GM12878 (cell line): ENCODE measurements around the gene HERC2. TPM values are rescaled to one million over a fixed set of nuclear protein-coding genes. Genes with fewer than 3 reads are reported as not detected.

ENCODE experiments used
- ATAC-seq: fragments of 200-7000 bp; cut with Tn5 transposase; 3 replicates; pipeline ENCODE4 v1.9.1; 2020; ENCODE audit warnings: mild to moderate bottlenecking, moderate library complexity
- BruUV-seq: library from RNA; stranded (reverse); fragments of 400-500 nt; replicated peaks from 2 replicates; lab custom pipeline; 2021; lab: Mats Ljungman, UMichigan
- CTCF ChIA-PET: fragments of 300-600 bp; sonication (Branson Sonifier 250); formaldehyde crosslinking; extraction: SDS; loops from one replicate; lab custom pipeline; 2021; ENCODE audit warnings: inconsistent platforms; lab: Yijun Ruan, JAX
- POLR2A ChIA-PET: fragments of 350-600 bp; formaldehyde crosslinking; extraction: SDS; loops from one replicate; lab custom pipeline; 2021; ENCODE audit warnings: inconsistent platforms; lab: Charles Lee
- RAD21 ChIA-PET: fragments of 300-600 bp; sonication (Branson Sonifier 250); formaldehyde crosslinking; loops from one replicate; lab custom pipeline; 2023; ENCODE audit warnings: antibody characterized with exemption; ENCODE audit not compliant: unreplicated experiment; lab: Charles Lee
- SMC1A ChIA-PET: fragments of 300-600 bp; sonication (Branson Sonifier 250); formaldehyde crosslinking; loops from one replicate; lab custom pipeline; 2023; ENCODE audit not compliant: unreplicated experiment, uncharacterized antibody; lab: Charles Lee
- DNase-seq: peaks from one replicate; pipeline ENCODE4 v3.0.0-alpha.2; 2011; ENCODE audit warnings: low read depth, low spot score
- FAIRE-seq: peaks from 3 replicates; lab custom pipeline; 2011; peaks lifted over from hg19 to GRCh38; lab: Jason Lieb, UNC
- H2AFZ ChIP-seq: 2 replicates; pipeline ENCODE4 v1.6.0; 2011; ENCODE audit warnings: low read depth, low read length, control low read depth; ENCODE audit not compliant: control insufficient read depth
- H3K27ac ChIP-seq: 2 replicates; pipeline ENCODE4 v1.5.1; 2011; ENCODE audit warnings: control low read depth; ENCODE audit not compliant: control insufficient read depth, insufficient read depth
- H3K27me3 ChIP-seq, 2 experiments: replicated peaks in 1 of 2; 2 replicates each; pipeline versions ENCODE4 v1.6.0 to v1.6.1; 2011; ENCODE audit warnings: low read length in 1 of 2; ENCODE audit not compliant: control insufficient read depth in 2 of 2, insufficient read depth in 2 of 2
- H3K36me3 ChIP-seq, 2 experiments: 2 replicates each; pipeline ENCODE4 v1.5.1; 2011; ENCODE audit warnings: low read length in 1 of 2; ENCODE audit not compliant: control insufficient read depth in 2 of 2, insufficient read depth in 2 of 2
- H3K4me1 ChIP-seq: 2 replicates; pipeline ENCODE4 v1.6.1; 2011; ENCODE audit warnings: mild to moderate bottlenecking, low read length, moderate library complexity, mixed read lengths; ENCODE audit not compliant: control insufficient read depth, insufficient read depth
- H3K4me2 ChIP-seq: 2 replicates; pipeline ENCODE4 v1.6.0; 2011; ENCODE audit warnings: control low read depth; ENCODE audit not compliant: control insufficient read depth, insufficient read depth
- H3K4me3 ChIP-seq: fragments of 200-600 bp; sonication (generic); 2 replicates; pipeline ENCODE4 v1.5.1; 2016
- H3K79me2 ChIP-seq: 2 replicates; pipeline ENCODE4 v1.6.0; 2011; ENCODE audit warnings: low read length; ENCODE audit not compliant: control insufficient read depth, insufficient read depth
- H3K9ac ChIP-seq: 2 replicates; pipeline ENCODE4 v1.8.0; 2011; ENCODE audit warnings: low read length, control low read depth, mixed read lengths; ENCODE audit not compliant: control insufficient read depth, insufficient read depth
- H3K9me3 ChIP-seq: replicated peaks from 3 replicates; pipeline ENCODE4 v1.5.1; 2011; ENCODE audit warnings: mild to moderate bottlenecking, low read length; ENCODE audit not compliant: control insufficient read depth, insufficient read depth
- H4K20me1 ChIP-seq: 2 replicates; pipeline ENCODE4 v1.6.0; 2011; ENCODE audit not compliant: control insufficient read depth, insufficient read depth
- ASH2L ChIP-seq: fragments of 300-600, 200-600 bp; sonication (generic); IDR thresholded peaks from 2 replicates; pipeline ENCODE4 v1.6.1; 2017; ENCODE audit warnings: low read depth, mild to moderate bottlenecking, borderline replicate concordance
- CHD1 ChIP-seq: IDR thresholded peaks from 2 replicates; pipeline ENCODE4 v1.6.1; 2012; ENCODE audit warnings: low read depth, low read length, improper control_type of control experiment
- CREB1 ChIP-seq: IDR thresholded peaks from 2 replicates; pipeline ENCODE4 v1.6.1; 2012; ENCODE audit warnings: low read depth, mild to moderate bottlenecking, inconsistent platforms
- EED ChIP-seq: sonication (generic); IDR thresholded peaks from 2 replicates; pipeline ENCODE4 v1.6.1; 2016; ENCODE audit warnings: antibody characterized with exemption, low read depth
- EGR1 ChIP-seq, 2 experiments: IDR thresholded peaks; 1 replicate in 1 of 2; 2 replicates in 1 of 2; pipeline ENCODE4 v1.6.1; 2011 to 2012; ENCODE audit warnings: low read depth in 2 of 2, low read length in 2 of 2, borderline replicate concordance in 1 of 2, mild to moderate bottlenecking in 1 of 2, moderate library complexity in 1 of 2
- ETV6 ChIP-seq, 2 experiments: fragments of 450-650 bp in 1 of 2; IDR thresholded peaks in 1 of 2; conservative IDR thresholded peaks in 1 of 2; 2 replicates each; pipeline ENCODE4 v1.6.1; 2014; ENCODE audit warnings: antibody characterized with exemption in 1 of 2, borderline replicate concordance in 1 of 2, low read depth in 1 of 2, mild to moderate bottlenecking in 1 of 2, moderate library complexity in 1 of 2
- EZH2 ChIP-seq: IDR thresholded peaks from 2 replicates; pipeline ENCODE4 v1.6.1; 2012; ENCODE audit warnings: low read depth, mild to moderate bottlenecking, control low read depth, inconsistent platforms, low read length, borderline replicate concordance; ENCODE audit not compliant: control insufficient read depth
- ZSCAN29 ChIP-seq: fragments of 450-650 bp; IDR thresholded peaks from 2 replicates; pipeline ENCODE4 v1.6.1; 2017; ENCODE audit warnings: mild to moderate bottlenecking, moderate library complexity
- WGBS: methylation state at CpG from one replicate; pipeline ENCODE4 v1.1.6; 2016; ENCODE audit warnings: low lambda C conversion rate; ENCODE audit not compliant: insufficient replicate concordance, insufficient coverage; ENCODE audit errors: missing lambda C conversion rate; 5-methylcytosine and 5-hydroxymethylcytosine counted together
- in situ Hi-C: fragments of 300-500 bp; cut with MboI; formaldehyde crosslinking; loops from 9 replicates; pipeline ENCODE4 v1.14.3; 2018; ENCODE audit warnings: mixed read lengths
- intact Hi-C: fragments of 100-400 bp; cut with micrococcal nuclease; formaldehyde crosslinking; loops from one replicate; pipeline ENCODE4 v1.14.2; 2022; ENCODE audit not compliant: unreplicated experiment
- polyA plus RNA-seq, 11 experiments: library from polyadenylated mRNA; depleted of rRNA in 4 of 11; unstranded in 6 of 11; stranded (reverse) in 5 of 11; fragments of >200 nt; fragmentation: Nextera tagmentation in 4 of 11; fragmentation: Illumina TruSeq in 1 of 11; extraction: Ambion mirVana in 4 of 11; extraction: Trizol in 1 of 11; gene quantifications; 1 replicate in 1 of 11; 2 replicates in 10 of 11; pipeline versions ENCODE4 v1.2.1 to v1.2.3, GENCODE V29; 2011 to 2016; ENCODE audit warnings: inconsistent platforms in 2 of 11, missing spikeins in 2 of 11, low read depth in 1 of 11
- total RNA-seq, 4 experiments: library from RNA; depleted of rRNA in 3 of 4; stranded (reverse); fragments of >200 nt in 3 of 4; fragmentation: Illumina TruSeq in 1 of 4; extraction: Trizol in 1 of 4; gene quantifications; 2 replicates each; pipeline versions ENCODE4 v1.2.1 to v1.2.3, GENCODE V29; 2013 to 2021
- TF ChIP-seq, protein P1 (sequence below): fragments of 450-650 bp; formaldehyde crosslinking; IDR thresholded peaks from 2 replicates; pipeline ENCODE4 v1.4.0; 2022; ENCODE audit warnings: mild to moderate bottlenecking, moderate library complexity
- TF ChIP-seq, protein P2 (sequence below): fragments of 150-350 bp; IDR thresholded peaks from 2 replicates; pipeline ENCODE4 v1.6.1; 2016; ENCODE audit warnings: low read depth, low read length

Gene HERC2
- total and polyA plus RNA-seq, 10 of the 15 experiments (the other 5 are each of a cell fraction or from before 2014, with no cell fraction given), result 6.1 to 39.0 (median 24.0) TPM

DNA sequence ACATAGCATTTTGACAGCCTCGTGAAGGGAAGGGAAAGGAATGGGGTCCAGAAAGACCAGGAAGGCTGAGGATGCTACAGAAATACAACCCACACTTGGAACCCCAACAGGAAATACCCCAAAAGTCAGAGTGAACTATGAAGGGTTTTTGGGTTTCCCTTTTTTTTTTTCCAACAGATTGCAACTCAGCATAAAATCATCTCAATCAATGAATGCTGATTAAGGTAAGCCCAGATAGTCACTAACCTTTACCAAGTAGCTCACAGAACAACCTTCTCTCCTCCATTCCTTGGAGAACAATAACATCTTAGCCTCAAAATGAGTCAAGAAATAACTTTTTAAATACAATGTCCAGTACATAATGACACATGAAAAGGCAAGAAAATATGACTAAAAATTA lies 129.2 kb downstream of the HERC2 start (continued):
- TF ChIP-seq, protein P1, sequence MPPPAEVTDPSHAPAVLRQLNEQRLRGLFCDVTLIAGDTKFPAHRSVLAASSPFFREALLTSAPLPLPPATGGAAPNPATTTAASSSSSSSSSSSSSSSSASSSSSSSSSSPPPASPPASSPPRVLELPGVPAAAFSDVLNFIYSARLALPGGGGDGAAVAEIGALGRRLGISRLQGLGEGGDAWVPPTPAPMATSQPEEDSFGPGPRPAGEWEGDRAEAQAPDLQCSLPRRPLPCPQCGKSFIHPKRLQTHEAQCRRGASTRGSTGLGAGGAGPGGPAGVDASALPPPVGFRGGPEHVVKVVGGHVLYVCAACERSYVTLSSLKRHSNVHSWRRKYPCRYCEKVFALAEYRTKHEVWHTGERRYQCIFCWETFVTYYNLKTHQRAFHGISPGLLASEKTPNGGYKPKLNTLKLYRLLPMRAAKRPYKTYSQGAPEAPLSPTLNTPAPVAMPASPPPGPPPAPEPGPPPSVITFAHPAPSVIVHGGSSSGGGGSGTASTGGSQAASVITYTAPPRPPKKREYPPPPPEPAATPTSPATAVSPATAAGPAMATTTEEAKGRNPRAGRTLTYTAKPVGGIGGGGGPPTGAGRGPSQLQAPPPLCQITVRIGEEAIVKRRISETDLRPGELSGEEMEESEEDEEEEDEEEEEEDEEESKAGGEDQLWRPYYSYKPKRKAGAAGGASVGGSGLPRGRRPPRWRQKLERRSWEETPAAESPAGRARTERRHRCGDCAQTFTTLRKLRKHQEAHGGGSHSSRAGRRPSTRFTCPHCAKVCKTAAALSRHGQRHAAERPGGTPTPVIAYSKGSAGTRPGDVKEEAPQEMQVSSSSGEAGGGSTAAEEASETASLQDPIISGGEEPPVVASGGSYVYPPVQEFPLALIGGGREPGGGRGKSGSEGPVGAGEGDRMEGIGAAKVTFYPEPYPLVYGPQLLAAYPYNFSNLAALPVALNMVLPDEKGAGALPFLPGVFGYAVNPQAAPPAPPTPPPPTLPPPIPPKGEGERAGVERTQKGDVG, result no peak
- TF ChIP-seq ETV6 (conservative IDR thresholded peaks at IDR 0.05 in 1 of 2, IDR thresholded peaks at IDR 0.05 in 1 of 2; ENCODE audit: borderline replicate concordance in 1 of 2, low read depth in 1 of 2) (no peak), CREB1 (no peak), EZH2 (no peak), ZSCAN29 (no peak), EGR1 (IDR thresholded peaks at IDR 0.05; ENCODE audit: borderline replicate concordance in 1 of 2, low read depth in 2 of 2, low read length in 2 of 2) (no peak)

DNA sequence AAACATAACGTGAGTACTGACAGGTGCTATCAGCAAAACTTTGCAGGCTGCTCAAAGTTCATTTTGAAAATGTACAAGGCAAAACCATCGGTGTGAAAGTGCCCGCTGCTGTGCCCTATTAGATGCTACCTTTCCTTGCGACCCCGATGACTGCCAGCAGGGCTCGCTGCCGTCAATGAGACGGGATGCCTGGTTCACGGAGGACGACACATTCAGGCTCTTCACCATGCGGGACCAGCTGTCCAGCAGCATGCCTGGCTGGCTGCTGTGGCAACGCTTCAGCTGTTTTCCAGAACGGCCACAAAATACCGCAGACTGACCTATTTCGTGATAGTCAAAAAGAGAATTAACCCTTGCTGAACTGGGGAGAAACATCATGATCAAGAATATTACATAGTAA lies 130.1 kb downstream of the HERC2 start:
- H3K9ac ChIP-seq, result no peak overlapping the region
- H3K27me3 ChIP-seq, result no peaks in the 10 kb centered on the region
- no peak overlapping the region for H3K4me3 ChIP-seq
- intact Hi-C loops (no loop called here), in situ Hi-C loops (no loop called here)
- no peak overlapping the region for H2AFZ ChIP-seq
- no peak overlapping the region for H3K27ac ChIP-seq
- no TSS peak for BruUV-seq
- peaks cover 0 to 22% of the 10 kb centered on the region in 2 experiments; a peak in 2 of 4 replicates for H3K36me3 ChIP-seq
- ChIA-PET CTCF (interaction anchor here (1.1 kb wide), 1 partner anchor 66 kb away, joined by 3 read pairs; no protein-coding TSS in a partner anchor), RAD21 (no interaction called here), SMC1A (no interaction called here), POLR2A (no interaction called here)
- DNase-seq, result no peak
- ATAC-seq, result no peak
- H3K4me1 ChIP-seq, result no peaks in the 10 kb centered on the region
- no peak for TF ChIP-seq EED
- TF ChIP-seq, protein P2, sequence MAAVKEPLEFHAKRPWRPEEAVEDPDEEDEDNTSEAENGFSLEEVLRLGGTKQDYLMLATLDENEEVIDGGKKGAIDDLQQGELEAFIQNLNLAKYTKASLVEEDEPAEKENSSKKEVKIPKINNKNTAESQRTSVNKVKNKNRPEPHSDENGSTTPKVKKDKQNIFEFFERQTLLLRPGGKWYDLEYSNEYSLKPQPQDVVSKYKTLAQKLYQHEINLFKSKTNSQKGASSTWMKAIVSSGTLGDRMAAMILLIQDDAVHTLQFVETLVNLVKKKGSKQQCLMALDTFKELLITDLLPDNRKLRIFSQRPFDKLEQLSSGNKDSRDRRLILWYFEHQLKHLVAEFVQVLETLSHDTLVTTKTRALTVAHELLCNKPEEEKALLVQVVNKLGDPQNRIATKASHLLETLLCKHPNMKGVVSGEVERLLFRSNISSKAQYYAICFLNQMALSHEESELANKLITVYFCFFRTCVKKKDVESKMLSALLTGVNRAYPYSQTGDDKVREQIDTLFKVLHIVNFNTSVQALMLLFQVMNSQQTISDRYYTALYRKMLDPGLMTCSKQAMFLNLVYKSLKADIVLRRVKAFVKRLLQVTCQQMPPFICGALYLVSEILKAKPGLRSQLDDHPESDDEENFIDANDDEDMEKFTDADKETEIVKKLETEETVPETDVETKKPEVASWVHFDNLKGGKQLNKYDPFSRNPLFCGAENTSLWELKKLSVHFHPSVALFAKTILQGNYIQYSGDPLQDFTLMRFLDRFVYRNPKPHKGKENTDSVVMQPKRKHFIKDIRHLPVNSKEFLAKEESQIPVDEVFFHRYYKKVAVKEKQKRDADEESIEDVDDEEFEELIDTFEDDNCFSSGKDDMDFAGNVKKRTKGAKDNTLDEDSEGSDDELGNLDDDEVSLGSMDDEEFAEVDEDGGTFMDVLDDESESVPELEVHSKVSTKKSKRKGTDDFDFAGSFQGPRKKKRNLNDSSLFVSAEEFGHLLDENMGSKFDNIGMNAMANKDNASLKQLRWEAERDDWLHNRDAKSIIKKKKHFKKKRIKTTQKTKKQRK, result no peak
- no peak for TF ChIP-seq ASH2L
- no peak for TF ChIP-seq CHD1
- no peaks in the 10 kb centered on the region for H3K9me3 ChIP-seq
- no peaks in the 10 kb centered on the region for H3K79me2 ChIP-seq
- H3K4me2 ChIP-seq, result no peak overlapping the region
- no peaks in the 10 kb centered on the region for H4K20me1 ChIP-seq
- 93% methylated on average over 15 of the region's 15 CpGs for WGBS
- FAIRE-seq, result no peak
